DOHH2 (cell line): ENCODE results near the gene ACSL5.

Source experiments
- CTCF ChIP-seq: fragments of 200-600 bp; sonication (generic); IDR thresholded peaks from one replicate; pipeline ENCODE4 v1.5.1; 2014; ENCODE audit warnings: antibody characterized with exemption, mild to moderate bottlenecking, low read depth, low read length; ENCODE audit not compliant: poor library complexity, severe bottlenecking
- EZH2phosphoT487 ChIP-seq: fragments of 200-600 bp; sonication (generic); IDR thresholded peaks from 2 replicates; pipeline ENCODE4 v1.6.1; 2017; ENCODE audit warnings: borderline replicate concordance, mild to moderate bottlenecking, antibody characterized with exemption, low read length, moderate library complexity, mixed read lengths

DNA sequence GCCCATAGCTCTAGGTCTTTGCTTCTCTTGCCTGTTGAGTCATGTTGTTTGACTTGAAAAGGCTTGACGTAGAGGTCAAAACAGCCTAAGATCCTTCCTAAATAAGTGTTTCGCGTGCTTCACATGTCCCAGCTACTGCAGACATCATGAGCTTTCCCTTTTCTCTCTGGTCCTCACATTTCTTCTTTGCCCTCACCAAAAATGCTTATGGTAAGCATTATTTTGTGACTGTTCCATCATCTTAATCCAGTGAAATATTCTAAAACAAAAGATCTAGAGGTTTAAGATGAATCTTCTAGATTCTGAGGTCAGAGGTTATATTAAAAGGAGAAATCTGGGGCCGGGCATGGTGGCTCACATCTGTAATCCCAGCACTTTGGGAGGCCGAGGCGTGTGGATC lies 8.5 kb upstream of the ACSL5 start:
- no peak for TF ChIP-seq CTCF
- no peak for TF ChIP-seq EZH2phosphoT487
